HG03432 (cell line): Measurements from ENCODE around the gene ARPC5L.
A peak's percentile ranks its signal among the peaks of the same experiment; 100 is the strongest.
"Not testable (repeated sequence)": the region's sequence is repeated elsewhere in the genome, so short reads cannot be mapped to it uniquely, and the experiment has no call there.

ENCODE experiments used
- ATAC-seq: cut with Tn5 transposase; IDR thresholded peaks from one replicate; pipeline ENCODE4 v1.9.1; 2021; ENCODE audit warnings: mild to moderate bottlenecking, moderate library complexity; ENCODE audit not compliant: unreplicated experiment

Gene ARPC5L

DNA sequence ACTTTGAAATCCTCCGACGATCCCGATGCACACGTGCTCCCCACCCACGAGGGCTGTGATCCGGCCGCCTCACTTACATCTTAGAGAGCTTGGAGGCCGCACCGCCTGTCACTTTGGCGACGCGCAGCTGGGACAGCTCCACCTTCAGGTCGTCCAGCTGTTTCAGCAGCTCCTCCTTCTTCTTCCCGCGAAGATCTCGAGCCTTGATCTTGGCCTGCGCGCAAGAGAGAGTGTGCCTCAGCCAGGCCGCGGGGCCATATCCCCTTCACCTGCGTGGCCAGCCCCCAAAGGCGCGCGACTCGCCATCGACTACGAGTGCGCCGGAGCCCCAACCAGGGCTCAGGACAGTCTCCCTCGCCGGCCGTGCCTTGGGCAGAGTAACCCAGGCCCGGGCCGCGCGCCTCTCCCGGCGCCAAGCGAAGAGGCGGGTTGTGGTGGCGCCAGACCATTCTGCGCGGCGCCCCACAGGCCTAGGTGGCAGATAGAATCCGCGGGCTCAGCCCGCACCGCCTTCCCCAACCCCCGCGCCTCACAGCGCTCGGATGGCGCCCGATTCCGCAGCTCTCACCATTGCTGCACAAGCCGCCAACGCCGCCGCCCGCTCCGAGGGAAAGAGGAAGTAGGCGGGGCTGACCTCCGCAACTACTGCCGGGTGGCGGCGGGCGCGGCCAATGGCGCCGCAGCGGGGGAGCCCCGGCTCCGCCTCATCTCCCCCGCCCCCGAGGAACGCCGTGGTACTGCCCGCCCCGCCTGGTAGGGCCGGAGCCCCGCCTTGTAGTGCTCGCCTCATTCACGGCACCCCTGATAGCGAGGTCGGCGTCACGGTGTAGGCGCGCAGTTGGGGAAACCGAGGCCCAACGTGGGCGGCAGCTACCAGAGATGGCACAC is at the start of gene ARPC5L, which contains the start of gene RPL35:
Gene ARPC5L (plus strand): TSS at position 789 of the 888 bp plus-strand sequence. CDS start 7,161 bp downstream, outside the sequence.
Gene RPL35 (minus strand): TSS at position 616 of the 888 bp plus-strand sequence. CDS start 45 bp downstream, at position 571.
- peak; percentile 91 for ATAC-seq

DNA sequence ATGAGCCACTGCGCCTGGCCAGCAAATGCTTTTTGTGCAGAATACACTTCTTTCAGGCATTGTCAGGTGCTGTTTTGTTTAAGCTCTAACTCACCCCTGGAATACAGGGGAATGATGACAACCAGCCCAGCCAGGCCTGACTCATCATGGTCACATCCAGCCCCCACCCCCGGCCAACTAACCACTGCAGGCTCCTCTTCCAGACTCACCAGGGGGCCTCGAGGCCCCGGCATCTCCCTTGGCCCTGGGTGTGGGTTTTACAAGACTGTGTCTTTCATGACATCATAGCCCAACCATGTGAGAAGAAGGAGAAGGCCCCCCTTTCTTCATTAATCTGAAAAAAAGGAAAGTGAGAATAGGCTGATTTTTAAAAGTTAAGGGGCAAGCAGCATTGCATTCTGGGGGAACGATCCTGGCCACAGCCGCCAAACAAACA is 49.5 kb upstream of the ARPC5L start:
- ATAC-seq: no peak

DNA sequence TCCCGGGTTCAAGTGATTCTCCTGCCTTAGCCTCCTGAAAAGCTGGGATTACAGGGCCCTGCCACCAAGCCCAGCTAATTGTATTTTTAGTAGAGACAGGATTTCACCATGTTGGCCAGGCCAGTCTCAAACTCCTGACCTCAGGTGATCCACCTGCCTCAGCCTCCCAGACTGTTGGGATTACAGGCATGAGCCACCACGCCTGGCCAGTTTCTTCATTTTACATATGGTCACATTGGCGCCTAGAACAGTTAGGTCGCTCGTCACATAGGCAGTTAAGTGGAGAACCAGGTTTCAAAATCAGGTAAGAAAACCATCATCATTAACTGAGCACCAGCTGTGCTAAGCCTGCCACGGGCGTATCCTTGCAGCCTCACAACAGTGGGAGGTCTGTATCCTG is 48.9 kb upstream of the ARPC5L start:
- ATAC-seq: no peak

DNA sequence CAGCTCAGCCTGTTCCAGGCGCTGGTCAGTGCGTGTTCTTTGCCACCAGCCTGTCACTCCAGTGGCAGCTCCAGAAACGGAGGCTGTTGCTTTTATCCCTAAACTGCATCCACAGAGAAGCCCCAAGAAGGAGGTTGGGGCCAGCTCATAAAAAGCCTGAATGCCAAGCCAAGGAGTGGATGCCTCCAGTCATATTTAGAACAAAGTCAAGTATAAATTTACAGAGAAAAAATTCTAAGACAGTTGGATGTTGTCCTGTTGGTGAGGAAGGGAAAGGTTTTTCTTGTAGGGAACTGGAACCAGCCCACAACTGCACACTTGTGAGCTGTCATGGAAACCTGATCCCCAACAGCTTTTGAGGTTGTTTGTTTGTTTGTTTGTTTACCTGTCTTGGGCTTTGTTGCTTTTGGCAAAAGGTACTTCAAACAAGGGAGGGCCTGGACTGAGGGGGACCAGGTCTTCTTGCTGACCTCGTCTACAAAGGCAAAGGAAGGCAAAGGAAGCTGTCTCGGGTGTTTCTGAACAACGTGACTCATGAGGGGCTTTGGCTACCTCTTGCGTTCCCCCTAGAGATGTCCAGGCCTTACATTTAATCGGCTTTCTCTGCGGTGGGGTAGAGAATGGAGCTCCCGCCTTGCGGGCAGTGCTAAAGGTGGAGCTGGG is 48.3 kb upstream of the ARPC5L start:
- ATAC-seq: no peak

- ATAC-seq: no peak
These were observed 47.8 kb upstream of the ARPC5L start for GRCh38 chr9:124814164-124814535.

GRCh38 chr9:124815601-124816000 is 46.3 kb upstream of the ARPC5L start:
- no peak for ATAC-seq

GRCh38 chr9:124818431-124819281 is 43.3 kb upstream of the ARPC5L start:
- peak; percentile 64 for ATAC-seq

GRCh38 chr9:124820698-124821623 is 41.0 kb upstream of the ARPC5L start:
- ATAC-seq: no peak

GRCh38 chr9:124828489-124829333 is 33.2 kb upstream of the ARPC5L start:
- ATAC-seq: no peak

GRCh38 chr9:124829334-124829669 is 32.6 kb upstream of the ARPC5L start:
- ATAC-seq: no peak

DNA sequence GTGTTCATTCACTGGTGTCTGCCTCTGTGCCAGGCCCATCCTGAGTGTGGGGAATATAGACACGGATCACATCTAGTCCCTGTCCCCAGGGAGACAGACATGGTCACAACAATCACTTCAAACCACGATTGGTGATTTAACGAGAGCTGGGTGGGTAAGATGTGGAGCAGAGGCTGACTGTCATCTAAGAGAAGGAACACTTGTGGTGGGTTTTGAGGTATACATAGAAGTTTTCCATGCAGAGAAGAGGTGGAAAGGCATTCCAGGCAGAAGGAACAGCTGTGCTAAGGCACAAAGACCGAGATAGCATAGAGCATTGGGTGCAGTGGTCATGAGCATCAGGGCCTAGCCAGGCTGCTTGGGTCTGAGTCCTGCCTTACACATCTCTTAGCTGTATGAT is 31.3 kb upstream of the ARPC5L start:
- ATAC-seq: no peak

GRCh38 chr9:124831642-124832364 is 30.1 kb upstream of the ARPC5L start:
- ATAC-seq: no peak

GRCh38 chr9:124834591-124834990 is 27.3 kb upstream of the ARPC5L start:
- ATAC-seq: no peak

DNA sequence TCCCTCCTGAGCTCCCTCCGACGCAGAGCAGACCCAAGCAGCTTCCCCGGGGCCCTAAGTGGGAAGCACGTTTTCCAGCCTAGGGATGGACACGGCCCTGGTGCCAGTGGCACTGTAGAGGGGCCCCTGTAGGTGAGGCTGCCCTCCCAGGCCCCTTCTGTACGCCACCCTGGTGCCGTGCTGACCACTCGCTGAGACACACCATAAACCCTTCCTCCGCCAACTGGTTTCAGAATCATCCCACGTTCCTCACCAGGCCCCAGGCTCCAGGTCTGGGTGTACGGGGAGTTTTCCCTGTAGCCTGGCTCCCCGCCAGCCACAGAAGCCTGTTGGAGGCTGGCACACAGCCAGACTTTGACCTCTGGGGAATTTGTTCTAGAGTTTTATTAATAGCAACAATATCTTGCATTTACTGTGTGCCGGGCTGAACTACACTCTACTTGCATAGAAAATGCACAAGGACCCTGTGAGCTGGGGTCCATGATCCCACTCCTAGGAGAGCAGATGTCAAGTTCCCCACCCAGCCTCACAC is 26.8 kb upstream of the ARPC5L start:
- no peak for ATAC-seq

- not testable (repeated sequence) for ATAC-seq
These were observed 23.8 kb upstream of the ARPC5L start for GRCh38 chr9:124838132-124838531.

- ATAC-seq: not testable (repeated sequence)
These were observed 23.2 kb upstream of the ARPC5L start for GRCh38 chr9:124838567-124839275.

DNA sequence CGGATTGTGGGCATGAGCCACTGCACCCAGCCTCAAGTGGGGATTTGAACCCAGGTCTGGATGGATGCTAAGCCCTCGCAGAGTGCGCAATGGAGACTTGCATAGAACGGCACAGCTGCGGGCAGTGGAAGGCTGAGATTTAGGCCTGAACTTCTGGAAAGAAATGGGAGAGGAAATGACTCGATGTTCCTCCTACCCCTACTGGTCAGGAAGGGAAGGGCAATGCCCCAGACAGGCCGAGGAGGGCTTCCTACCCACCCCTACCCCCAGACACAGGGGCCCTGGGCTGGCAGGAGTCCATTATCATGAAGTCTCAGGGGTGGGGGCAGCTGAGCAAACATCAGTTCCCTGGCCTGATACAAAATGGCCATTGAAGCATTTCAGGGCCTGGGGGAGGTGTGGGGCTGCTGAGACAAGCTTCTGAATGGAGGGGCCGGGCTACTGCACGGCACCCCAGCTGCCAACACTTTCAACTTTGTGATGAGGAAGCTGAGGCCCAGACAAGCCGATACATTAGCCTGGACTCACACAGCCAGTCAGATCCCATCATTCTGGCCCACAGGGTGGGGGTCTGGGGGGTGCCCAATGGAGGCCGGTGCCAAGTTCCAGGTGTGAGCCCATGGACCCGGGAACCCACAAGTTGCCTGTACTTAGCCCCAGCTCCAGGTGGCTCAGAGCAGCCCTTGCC is 22.2 kb upstream of the ARPC5L start:
- no peak for ATAC-seq
